ENCODE results near the gene GRID2.
A peak's percentile ranks its signal among the peaks of the same experiment; 100 is the strongest.

Gene GRID2

GRCh38 chr4:92600638-92601037, 296.9 kb downstream of the GRID2 start:
- DNase-seq (ENCODE audit: insufficient read length) = no peak
- no peak for FAIRE-seq
- TF ChIP-seq POLR2AphosphoS5 (IDR thresholded peaks at IDR 0.05; ENCODE audit: low read depth, low read length) (no peak), POLR2A (IDR thresholded peaks at IDR 0.05; ENCODE audit: low read depth, low read length) (no peak)

GRCh38 chr4:92606227-92606626, 302.5 kb downstream of the GRID2 start:
- TF ChIP-seq TAF1 (IDR thresholded peaks at IDR 0.05; ENCODE audit: borderline replicate concordance, low read depth, low read length) = no peak
- DNase-seq (ENCODE audit: insufficient read length) (no peak), FAIRE-seq (no peak)

GRCh38 chr4:92615049-92615448, 311.3 kb downstream of the GRID2 start:
- DNase-seq (ENCODE audit: insufficient read length) (no peak), FAIRE-seq (no peak)
- TF ChIP-seq POLR2AphosphoS5 (IDR thresholded peaks at IDR 0.05; ENCODE audit: low read depth, low read length) = no peak
- no peak for TF ChIP-seq TAF1 (IDR thresholded peaks at IDR 0.05; ENCODE audit: borderline replicate concordance, low read depth, low read length)
- no peak for TF ChIP-seq POLR2A (IDR thresholded peaks at IDR 0.05; ENCODE audit: low read depth, low read length)

GRCh38 chr4:92618968-92619367, 315.2 kb downstream of the GRID2 start:
- FAIRE-seq = no peak
- DNase-seq (ENCODE audit: insufficient read length) = no peak
- TF ChIP-seq POLR2A (IDR thresholded peaks at IDR 0.05; ENCODE audit: low read depth, low read length) (no peak), TAF1 (IDR thresholded peaks at IDR 0.05; ENCODE audit: borderline replicate concordance, low read depth, low read length) (no peak), POLR2AphosphoS5 (IDR thresholded peaks at IDR 0.05; ENCODE audit: low read depth, low read length) (no peak)

- FAIRE-seq (no peak), DNase-seq (ENCODE audit: insufficient read length) (no peak)
- TF ChIP-seq TAF1 (IDR thresholded peaks at IDR 0.05; ENCODE audit: borderline replicate concordance, low read depth, low read length) (no peak), POLR2A (IDR thresholded peaks at IDR 0.05; ENCODE audit: low read depth, low read length) (no peak), POLR2AphosphoS5 (IDR thresholded peaks at IDR 0.05; ENCODE audit: low read depth, low read length) (no peak)
Measured at GRCh38 chr4:92629302-92629701, 325.5 kb downstream of the GRID2 start.

- FAIRE-seq (no peak), DNase-seq (ENCODE audit: insufficient read length) (no peak)
- no peak for TF ChIP-seq POLR2A (IDR thresholded peaks at IDR 0.05; ENCODE audit: low read depth, low read length)
- TF ChIP-seq POLR2AphosphoS5 (IDR thresholded peaks at IDR 0.05; ENCODE audit: low read depth, low read length) = no peak
- no peak for TF ChIP-seq TAF1 (IDR thresholded peaks at IDR 0.05; ENCODE audit: borderline replicate concordance, low read depth, low read length)
Measured at GRCh38 chr4:92634882-92635281, 331.1 kb downstream of the GRID2 start.

GRCh38 chr4:92636038-92636806, 332.5 kb downstream of the GRID2 start:
- FAIRE-seq (no peak), DNase-seq (ENCODE audit: insufficient read length) (no peak)
- TF ChIP-seq POLR2A (IDR thresholded peaks at IDR 0.05; ENCODE audit: low read depth, low read length) = no peak
- no peak for TF ChIP-seq TAF1 (IDR thresholded peaks at IDR 0.05; ENCODE audit: borderline replicate concordance, low read depth, low read length)
- no peak for TF ChIP-seq POLR2AphosphoS5 (IDR thresholded peaks at IDR 0.05; ENCODE audit: low read depth, low read length)

GRCh38 chr4:92641409-92641808, 337.6 kb downstream of the GRID2 start:
- TF ChIP-seq POLR2AphosphoS5 (IDR thresholded peaks at IDR 0.05; ENCODE audit: low read depth, low read length) (no peak), TAF1 (IDR thresholded peaks at IDR 0.05; ENCODE audit: borderline replicate concordance, low read depth, low read length) (no peak), POLR2A (IDR thresholded peaks at IDR 0.05; ENCODE audit: low read depth, low read length) (no peak)
- no peak for FAIRE-seq
- DNase-seq (ENCODE audit: insufficient read length) = no peak

- FAIRE-seq (peak; percentile 76), DNase-seq (ENCODE audit: insufficient read length) (no peak)
- TF ChIP-seq TAF1 (IDR thresholded peaks at IDR 0.05; ENCODE audit: borderline replicate concordance, low read depth, low read length) = no peak
- no peak for TF ChIP-seq POLR2A (IDR thresholded peaks at IDR 0.05; ENCODE audit: low read depth, low read length)
- TF ChIP-seq POLR2AphosphoS5 (IDR thresholded peaks at IDR 0.05; ENCODE audit: low read depth, low read length) = no peak
Measured at GRCh38 chr4:92646826-92647225, 343.1 kb downstream of the GRID2 start.

GRCh38 chr4:92651536-92651935, 347.8 kb downstream of the GRID2 start:
- FAIRE-seq (no peak), DNase-seq (ENCODE audit: insufficient read length) (no peak)
- TF ChIP-seq POLR2A (IDR thresholded peaks at IDR 0.05; ENCODE audit: low read depth, low read length) = no peak
- no peak for TF ChIP-seq POLR2AphosphoS5 (IDR thresholded peaks at IDR 0.05; ENCODE audit: low read depth, low read length)
- no peak for TF ChIP-seq TAF1 (IDR thresholded peaks at IDR 0.05; ENCODE audit: borderline replicate concordance, low read depth, low read length)

GRCh38 chr4:92654084-92654483, 350.3 kb downstream of the GRID2 start:
- no peak for TF ChIP-seq POLR2AphosphoS5 (IDR thresholded peaks at IDR 0.05; ENCODE audit: low read depth, low read length)
- no peak for TF ChIP-seq TAF1 (IDR thresholded peaks at IDR 0.05; ENCODE audit: borderline replicate concordance, low read depth, low read length)
- no peak for TF ChIP-seq POLR2A (IDR thresholded peaks at IDR 0.05; ENCODE audit: low read depth, low read length)
- no peak for FAIRE-seq
- no peak for DNase-seq (ENCODE audit: insufficient read length)

- DNase-seq (ENCODE audit: insufficient read length) = no peak
- no peak for FAIRE-seq
- no peak for TF ChIP-seq TAF1 (IDR thresholded peaks at IDR 0.05; ENCODE audit: borderline replicate concordance, low read depth, low read length)
- TF ChIP-seq POLR2AphosphoS5 (IDR thresholded peaks at IDR 0.05; ENCODE audit: low read depth, low read length) = no peak
- TF ChIP-seq POLR2A (IDR thresholded peaks at IDR 0.05; ENCODE audit: low read depth, low read length) = no peak
Measured at GRCh38 chr4:92657695-92658094, 353.9 kb downstream of the GRID2 start.
